GM12873 (cell line): ENCODE results near the gene USP22.

ENCODE experiments used
- TF ChIP-seq, protein P1 (sequence below): IDR thresholded peaks from 2 replicates; pipeline ENCODE4 v1.5.1; 2012; ENCODE audit warnings: low read depth, mild to moderate bottlenecking, moderate library complexity, low read length, control low read depth; ENCODE audit not compliant: insufficient read depth; ENCODE audit errors: missing control alignments

USP22 gene

DNA sequence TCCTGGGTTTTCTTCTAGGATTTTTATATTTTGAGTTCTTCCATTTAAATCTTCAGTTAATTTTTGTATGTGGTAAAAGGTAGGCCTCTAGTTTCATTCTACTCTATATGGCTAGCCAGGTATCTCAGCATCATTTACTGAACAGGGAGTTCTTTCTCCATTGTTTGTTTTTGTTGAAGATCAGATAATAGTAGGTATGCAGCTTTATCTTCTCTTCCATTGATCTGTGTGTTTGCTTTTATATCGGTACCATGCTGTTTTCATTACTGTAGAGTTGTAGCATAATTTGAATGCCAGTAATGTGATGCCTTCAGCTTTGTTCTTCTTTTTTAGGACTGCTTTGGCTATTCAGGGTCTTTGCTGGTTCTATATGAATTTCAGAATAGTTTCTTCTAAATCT is 77.3 kb downstream of the USP22 start:
- TF ChIP-seq, protein P1, sequence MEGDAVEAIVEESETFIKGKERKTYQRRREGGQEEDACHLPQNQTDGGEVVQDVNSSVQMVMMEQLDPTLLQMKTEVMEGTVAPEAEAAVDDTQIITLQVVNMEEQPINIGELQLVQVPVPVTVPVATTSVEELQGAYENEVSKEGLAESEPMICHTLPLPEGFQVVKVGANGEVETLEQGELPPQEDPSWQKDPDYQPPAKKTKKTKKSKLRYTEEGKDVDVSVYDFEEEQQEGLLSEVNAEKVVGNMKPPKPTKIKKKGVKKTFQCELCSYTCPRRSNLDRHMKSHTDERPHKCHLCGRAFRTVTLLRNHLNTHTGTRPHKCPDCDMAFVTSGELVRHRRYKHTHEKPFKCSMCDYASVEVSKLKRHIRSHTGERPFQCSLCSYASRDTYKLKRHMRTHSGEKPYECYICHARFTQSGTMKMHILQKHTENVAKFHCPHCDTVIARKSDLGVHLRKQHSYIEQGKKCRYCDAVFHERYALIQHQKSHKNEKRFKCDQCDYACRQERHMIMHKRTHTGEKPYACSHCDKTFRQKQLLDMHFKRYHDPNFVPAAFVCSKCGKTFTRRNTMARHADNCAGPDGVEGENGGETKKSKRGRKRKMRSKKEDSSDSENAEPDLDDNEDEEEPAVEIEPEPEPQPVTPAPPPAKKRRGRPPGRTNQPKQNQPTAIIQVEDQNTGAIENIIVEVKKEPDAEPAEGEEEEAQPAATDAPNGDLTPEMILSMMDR: no peak

DNA sequence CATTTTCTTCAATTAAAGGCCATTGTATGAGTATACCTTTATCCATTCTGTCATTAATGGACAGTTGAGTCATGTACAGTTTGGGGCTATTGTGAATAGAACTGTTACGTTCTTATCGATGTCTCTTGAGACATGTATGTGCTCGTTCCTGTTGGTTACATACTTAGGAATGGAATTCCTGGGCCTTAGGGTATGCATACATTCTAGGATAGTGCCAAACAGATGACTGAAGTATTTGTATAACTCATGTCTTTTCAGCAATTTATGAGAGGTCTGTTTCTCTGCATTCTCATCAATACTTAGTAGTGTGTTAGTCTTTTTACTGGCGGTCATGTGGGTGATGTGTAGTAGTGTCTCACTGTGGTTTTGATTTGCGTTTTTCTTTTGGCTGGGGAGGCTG is 81.2 kb downstream of the USP22 start:
- TF ChIP-seq, protein P1: no peak

DNA sequence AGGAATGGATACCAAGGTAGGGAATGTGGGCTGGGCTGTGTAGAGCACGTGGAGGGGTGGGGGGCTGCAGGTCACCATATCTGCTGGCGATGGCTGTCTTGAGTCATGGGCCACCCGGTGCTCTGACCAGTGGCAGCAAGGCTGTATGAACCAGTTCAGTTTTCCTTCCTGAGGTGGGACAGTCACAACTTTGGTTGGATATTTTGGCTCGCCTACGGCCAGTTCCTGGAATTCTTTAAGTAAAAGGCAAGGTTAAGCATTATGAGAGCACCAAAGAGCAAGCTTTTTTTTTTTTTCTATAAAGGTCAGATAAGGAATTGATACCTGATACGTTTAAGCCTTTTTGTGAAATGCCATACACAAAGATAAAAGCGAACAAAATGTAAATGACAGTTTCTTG is 81.9 kb downstream of the USP22 start:
- TF ChIP-seq, protein P1: no peak

DNA sequence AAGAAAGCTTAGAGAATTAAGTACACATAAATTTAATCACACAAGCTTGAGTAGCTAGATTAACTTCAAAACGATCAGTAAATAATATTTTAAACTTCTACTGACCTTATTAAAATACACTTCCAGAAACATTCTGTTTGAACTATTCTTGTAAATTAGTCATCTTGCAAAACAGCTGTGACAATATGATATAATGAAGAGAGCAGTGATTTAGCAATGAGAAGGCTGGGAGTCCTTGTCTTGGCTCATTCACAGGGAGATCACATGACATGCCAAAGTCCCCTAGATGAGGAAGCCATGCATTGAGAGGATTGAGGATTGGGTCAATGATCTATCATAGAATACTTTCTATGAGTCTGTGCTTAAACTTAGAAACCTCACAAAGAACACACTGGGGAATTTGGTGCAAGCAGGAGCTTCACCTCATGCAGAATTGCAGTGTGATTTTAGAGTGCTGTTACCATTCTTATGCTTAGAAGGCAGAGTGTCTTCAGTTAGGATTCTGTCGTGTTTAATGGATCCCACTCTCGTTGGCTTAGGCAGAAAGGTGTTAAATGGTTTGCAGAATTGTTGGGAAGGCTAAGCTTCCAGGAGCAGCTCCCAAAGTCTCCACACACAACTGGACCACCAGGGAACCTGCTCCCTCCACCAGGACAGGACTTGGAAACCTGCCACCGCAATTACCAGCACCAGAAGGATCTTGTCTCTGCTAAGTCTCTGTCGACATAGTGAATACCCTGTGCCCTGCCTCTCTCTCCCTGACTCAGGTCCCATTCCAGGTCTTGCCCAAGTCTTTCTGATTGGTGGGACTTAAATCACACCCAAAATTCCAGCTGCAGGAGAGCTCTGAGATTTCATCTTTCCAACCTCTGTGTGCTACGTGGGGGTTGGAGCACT is 87.1 kb downstream of the USP22 start:
- TF ChIP-seq, protein P1: no peak

DNA sequence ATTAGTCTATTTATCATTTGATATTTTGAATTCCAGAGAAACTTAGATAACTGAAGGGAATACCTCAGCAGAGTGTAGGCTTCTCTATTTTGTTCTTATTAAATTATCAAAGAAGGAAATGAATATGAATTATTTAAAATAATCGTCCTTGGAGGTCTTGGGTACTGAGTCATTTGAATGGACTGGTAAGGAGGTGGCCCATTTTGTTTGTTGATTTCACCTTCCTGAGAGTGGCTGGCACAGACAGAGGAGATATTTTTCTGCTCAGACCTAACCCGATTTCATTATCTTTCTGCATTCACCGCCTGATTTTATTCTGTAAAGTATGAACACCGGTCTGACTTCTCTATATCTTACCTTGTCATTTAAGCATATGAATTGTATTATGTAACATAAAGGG is 88.0 kb downstream of the USP22 start:
- TF ChIP-seq, protein P1: no peak

DNA sequence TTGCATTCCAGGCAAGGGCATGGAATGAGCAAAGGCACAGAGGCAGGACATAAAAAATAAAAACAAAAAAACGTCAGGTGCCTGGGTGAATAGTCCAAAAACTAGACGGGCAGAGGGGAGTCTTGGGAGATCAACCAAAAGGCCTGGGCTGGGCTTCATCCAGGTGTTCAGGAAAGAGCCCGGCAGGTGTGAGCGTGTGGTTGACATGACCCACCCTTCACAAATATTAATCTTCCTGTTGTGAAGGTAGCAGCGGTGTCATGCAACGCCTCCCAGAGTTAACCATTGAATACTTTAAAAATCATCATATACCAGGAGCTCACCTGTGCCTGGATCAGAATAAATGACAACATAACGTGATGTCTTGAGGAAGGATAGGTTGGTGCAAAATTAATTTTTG is 90.6 kb downstream of the USP22 start:
- TF ChIP-seq, protein P1: no peak
